ENCODE measurements around the gene CCDC28A.
"Not testable (repeated sequence)": the region's sequence is repeated elsewhere in the genome, so short reads cannot be mapped to it uniquely, and the experiment has no call there.

Gene CCDC28A

GRCh38 chr6:138773177-138774091 is at the start of gene CCDC28A:
CCDC28A (plus strand) TSS chr6:138773769; CDS start chr6:138776121, 2,352 bp downstream.
- DNase-seq: peak; percentile 94

- DNase-seq: no peak
Measured at GRCh38 chr6:138724015-138724414, 49.6 kb upstream of the CCDC28A start.

GRCh38 chr6:138726066-138726756 is 47.4 kb upstream of the CCDC28A start:
- DNase-seq: no peak

- DNase-seq: no peak
Measured at GRCh38 chr6:138726757-138727097, 46.8 kb upstream of the CCDC28A start.

- no peak for DNase-seq
Measured at GRCh38 chr6:138727182-138727581, 46.4 kb upstream of the CCDC28A start.

- DNase-seq: no peak
Measured at GRCh38 chr6:138728662-138729061, 44.9 kb upstream of the CCDC28A start.

- not testable (repeated sequence) for DNase-seq
Measured at GRCh38 chr6:138730037-138730436, 43.5 kb upstream of the CCDC28A start.

GRCh38 chr6:138734585-138734984 is 39.0 kb upstream of the CCDC28A start:
- DNase-seq: no peak

GRCh38 chr6:138736640-138737039 is 36.9 kb upstream of the CCDC28A start:
- DNase-seq: no peak

GRCh38 chr6:138752017-138752416 is 21.6 kb upstream of the CCDC28A start:
- no peak for DNase-seq

- DNase-seq: no peak
Measured at GRCh38 chr6:138757136-138757535, 16.4 kb upstream of the CCDC28A start.

GRCh38 chr6:138765896-138766655 is 7.5 kb upstream of the CCDC28A start:
- no peak for DNase-seq

- no peak for DNase-seq
Measured at GRCh38 chr6:138769102-138769676, 4.4 kb upstream of the CCDC28A start.

- no peak for DNase-seq
Measured at GRCh38 chr6:138772596-138773176, 883 bp upstream of the CCDC28A start.

GRCh38 chr6:138774370-138774769 is 801 bp downstream of the CCDC28A start:
- no peak for DNase-seq

GRCh38 chr6:138776659-138777058 is 3.1 kb downstream of the CCDC28A start:
- DNase-seq: no peak

- no peak for DNase-seq
Measured at GRCh38 chr6:138778331-138778730, 4.8 kb downstream of the CCDC28A start.

GRCh38 chr6:138782243-138782642 is 8.7 kb downstream of the CCDC28A start:
- DNase-seq: no peak

- no peak for DNase-seq
Measured at GRCh38 chr6:138785079-138785478, 11.5 kb downstream of the CCDC28A start.

GRCh38 chr6:138785980-138786379 is 12.4 kb downstream of the CCDC28A start:
- no peak for DNase-seq

- no peak for DNase-seq
Measured at GRCh38 chr6:138787138-138787537, 13.6 kb downstream of the CCDC28A start.

GRCh38 chr6:138795809-138796603 is 22.4 kb downstream of the CCDC28A start, which contains the start of gene ECT2L:
ECT2L (plus strand) TSS chr6:138796087; CDS start chr6:138813275, 17,188 bp downstream.
- DNase-seq: no peak

Data from SHP77 treated with DMSO at 0.1 percent for 48 hours (cell line).